Hippocampal formation (tissue), 2 donors: Measurements from ENCODE around the gene CIAO2B.
"Not testable (repeated sequence)": the region's sequence is repeated elsewhere in the genome, so short reads cannot be mapped to it uniquely, and the experiment has no call there.

Experiments
- DNase-seq, 2 donors: peaks; one replicate each; lab custom pipeline; 2025; lab: John Stamatoyannopoulos, UW

The CIAO2B gene

DNA sequence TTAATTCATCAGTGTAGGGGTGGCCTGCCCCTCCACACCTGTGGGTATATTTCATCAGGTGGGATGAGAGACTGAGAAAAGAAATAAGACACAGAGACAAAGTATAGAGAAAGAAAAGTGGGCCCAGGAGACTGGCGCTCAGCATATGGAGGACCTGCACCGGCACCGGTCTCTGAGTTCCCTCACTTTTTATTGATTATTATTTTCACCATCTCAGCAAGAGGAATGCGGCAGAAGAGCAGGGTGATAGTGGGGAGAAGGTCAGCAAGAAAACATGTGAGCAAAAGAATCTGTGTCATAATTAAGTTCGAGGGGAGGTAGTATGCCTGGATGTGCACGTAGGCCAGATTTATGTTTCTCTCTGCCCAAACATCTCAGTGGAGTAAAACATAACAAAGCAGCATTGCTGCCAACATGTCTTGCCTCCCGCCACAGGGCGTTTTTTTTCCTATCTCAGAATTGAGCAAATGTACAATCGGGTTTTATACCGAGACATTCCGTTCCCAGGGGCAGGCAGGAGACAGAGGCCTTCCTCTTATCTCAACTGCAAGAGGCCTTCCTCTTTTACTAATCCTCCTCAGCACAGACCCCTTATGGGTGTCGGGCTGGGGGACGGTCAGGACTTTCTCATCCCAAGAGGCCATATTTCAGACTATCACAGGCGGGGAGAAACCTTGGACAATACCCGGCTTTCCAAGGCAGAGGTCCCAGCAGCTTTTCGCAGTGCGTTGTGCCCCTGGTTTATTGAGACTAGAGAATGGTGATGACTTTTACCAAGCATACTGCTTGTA is 21.4 kb upstream of the CIAO2B start:
- not testable (repeated sequence) for DNase-seq

DNA sequence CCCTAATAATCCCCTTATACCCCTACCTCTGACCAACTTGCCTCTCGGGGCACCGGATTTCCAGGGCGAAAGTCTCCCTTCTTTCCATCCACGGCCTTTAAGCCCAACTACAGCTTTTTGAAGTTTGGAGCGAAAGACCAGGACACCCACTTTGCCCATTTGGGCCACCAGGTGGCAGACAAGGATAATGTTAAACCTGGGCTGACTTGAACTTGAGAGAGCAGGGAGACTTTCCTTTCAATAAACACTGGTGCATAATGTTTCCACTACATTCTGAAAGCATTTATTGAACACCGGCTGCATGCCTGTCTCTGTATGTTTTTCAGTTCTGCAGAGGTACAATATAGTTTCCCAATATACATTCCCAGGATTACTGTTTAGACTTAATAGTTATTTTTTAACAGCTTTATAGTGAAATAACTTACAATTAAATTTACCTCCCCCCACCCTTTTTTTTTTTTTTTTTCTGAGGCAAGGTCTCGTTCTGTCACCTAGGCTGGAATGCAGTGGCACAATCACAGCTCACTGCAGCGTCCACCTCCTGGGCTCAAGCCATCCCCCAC is 20.0 kb upstream of the CIAO2B start:
- DNase-seq = peak; percentile 52 to 70

DNA sequence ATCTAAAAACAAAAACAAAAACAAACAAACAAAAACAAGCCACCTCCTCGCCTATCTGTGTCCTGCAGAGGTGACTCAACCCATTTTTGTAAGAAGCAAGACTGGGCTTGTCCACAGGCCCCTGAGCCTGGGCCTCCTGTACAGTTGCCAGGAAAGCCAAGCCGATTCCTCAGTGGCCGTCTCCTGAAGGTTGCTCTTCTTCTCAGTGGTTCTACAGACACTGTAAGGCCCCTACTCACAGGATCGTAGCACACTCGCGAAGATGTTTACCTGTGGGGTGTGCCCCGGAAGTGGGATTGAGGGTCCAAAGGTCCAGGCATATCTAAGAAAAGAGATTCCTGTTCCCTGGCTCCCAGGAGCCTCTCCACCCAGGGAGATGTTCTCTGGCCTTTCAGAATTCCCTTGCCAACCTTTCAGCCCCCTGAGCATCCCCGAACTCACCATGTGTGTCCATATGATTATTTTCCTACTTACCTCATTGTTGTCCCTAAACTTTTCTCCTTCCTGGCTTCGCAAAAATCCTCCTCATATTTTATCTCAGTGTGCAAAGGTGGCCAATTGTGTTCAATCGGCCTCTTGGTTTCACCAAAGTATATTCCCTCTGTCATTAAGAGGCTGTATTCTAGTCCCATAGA is 19.4 kb upstream of the CIAO2B start:
- no peak for DNase-seq

DNA sequence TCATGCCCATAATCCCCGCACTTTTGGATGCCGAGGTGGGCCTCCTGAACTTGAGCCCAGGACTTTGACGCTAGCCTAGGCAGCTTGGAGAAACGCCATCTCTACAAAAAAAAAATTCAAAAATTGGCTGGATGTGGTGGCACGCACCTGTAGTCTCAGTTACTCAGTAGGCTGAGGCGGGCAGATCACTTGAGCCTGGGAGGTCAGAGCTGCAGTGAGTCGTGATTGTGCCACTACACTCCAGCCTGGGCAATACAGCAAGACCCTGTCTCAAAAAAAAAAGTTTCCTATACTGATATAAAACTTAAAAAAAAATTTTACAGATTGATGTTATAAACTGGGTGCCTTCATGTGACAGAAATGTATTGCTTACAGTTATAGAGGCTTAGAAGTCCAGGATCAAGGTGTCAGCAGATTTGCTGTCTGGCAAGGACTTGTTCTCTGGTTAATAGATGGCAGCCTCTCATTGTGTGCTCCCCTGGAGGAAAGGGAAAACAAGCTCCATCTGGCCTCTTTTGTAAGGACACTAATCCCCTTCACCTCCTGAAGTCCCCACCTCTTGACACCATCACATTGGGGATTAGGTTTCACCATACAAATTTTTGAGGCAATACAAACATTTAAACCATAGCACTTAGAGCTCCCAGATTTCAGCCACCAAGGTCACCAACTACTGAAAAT is 18.4 kb upstream of the CIAO2B start:
- DNase-seq = no peak

DNA sequence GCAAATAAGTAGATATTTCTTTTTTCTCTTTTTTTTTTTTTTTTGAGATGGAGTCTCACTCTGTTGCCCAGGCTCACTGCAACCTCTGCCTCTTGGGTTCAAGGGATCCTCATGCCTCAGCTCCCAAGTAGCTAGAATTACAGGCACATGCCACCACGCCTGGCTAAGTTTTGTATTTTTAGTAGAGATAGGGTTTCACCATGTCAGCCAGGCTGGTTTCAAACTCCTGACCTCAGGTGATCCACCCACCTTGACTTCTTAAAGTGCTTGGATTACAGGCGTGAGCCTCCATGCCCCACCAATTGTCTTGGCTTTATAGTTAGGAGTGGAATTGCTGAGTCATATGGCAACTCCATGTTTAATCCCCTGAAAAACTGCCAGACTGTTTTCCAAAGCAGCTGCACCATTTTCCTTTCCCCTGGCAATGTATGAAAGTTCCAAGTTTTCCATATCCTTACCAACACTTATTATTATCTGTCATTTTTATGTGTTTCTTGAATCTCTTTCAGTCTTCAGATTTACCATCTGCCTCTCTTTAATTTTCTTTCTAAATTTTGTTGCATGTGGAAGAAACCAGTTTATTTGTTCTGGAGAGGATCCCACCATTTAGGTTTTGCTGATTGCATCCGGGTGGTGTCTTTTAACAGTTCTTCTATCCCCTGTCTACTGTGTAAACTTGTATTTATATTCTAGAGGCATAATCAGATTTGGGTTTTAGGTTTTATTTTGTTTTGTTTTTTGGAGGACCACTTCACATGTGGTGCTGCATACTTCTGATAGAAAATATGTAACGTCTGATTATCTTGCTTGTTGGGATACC is 17.0 kb upstream of the CIAO2B start:
- DNase-seq = no peak

DNA sequence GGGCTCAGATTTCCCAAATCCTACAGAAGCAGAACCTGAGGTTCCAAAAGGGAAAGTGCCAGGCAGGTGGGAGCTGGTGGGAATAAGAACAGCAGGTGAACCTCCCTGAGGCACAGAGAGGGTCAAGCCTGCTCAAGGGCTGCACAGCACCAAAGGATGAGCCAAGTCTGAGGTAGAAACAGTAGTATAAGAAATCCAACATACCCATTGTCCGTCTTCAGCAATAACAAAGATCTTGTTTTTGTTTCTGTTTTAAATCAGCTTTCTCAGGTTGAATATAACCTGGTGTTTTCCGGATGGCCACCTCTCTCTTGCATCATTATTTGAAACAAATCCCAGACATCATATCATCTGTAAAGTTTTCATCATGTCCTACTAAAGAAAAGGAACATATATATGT is 16.2 kb upstream of the CIAO2B start:
- no peak for DNase-seq

DNA sequence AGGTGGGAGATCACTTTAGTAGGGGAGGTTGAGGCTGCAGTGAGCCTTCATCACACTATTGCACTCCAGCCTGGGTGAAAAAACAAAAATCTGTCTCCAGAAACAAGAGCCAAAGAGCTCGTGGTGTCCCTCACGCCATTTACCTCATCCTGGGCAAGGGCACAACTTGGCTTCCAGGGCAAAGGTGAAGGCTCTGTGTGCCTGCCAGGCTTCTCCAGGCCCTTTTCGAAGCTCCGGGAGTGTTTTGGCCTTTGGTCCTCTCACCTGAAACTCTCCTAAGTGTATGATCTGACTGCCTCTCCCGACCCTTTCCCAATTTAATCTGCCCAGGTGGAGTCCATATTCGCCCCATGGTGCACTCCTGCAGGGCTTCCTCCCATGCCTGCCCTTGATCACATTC is 15.3 kb upstream of the CIAO2B start:
- no peak for DNase-seq

DNA sequence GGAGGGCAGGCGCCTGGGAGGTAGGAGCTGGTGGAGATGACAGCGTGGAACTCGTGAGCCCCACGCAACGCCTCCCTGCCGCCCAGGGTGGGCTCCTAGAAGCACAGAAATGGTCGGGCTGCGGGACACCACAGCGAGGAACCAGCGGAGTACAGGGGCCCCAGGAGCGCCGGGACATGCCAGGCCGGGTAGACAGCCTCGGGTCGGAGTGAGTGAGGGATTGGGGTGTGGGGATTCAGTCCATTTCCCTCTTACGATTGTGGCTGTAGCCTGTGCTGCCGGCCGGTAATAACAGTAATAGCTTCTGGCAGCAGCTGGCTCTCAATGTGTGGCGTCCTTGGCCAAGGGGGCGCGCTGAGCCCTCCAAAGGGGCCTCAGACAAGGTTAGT is 14.6 kb upstream of the CIAO2B start:
- no peak for DNase-seq

DNA sequence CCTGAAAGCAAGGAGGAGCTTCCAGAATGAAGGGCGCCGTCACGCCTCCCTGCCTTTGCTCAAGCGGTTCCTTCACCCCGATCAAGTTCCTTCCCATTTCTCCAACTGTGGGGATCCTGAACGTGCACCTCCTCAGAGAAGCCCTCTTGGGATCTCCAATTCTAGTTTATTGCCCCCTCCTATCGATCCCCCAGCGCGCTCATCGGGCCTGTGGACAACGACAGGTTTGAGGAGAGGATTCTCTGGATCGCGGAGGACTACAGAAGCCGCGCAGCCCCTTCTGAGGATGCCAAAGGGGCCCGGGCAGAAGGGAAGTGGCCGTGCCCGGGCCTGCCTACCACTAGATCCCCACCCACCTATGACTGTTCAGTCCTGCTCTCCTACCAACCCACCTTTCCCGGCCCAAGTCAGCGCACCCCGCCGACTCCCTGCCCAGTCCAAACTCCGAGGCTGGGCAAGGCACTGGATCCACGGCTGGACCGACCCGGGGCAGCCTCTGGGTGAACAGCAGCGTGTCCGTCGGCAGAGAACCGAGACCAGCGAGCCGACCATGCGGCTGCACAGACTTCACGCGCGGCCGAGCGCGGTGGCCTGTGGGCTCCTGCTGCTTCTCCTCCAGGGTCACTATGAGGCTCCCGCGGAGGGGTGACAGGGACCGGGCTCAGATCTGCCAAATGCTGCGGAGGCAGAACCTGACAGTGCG is 14.1 kb upstream of the CIAO2B start:
- DNase-seq = no peak

DNA sequence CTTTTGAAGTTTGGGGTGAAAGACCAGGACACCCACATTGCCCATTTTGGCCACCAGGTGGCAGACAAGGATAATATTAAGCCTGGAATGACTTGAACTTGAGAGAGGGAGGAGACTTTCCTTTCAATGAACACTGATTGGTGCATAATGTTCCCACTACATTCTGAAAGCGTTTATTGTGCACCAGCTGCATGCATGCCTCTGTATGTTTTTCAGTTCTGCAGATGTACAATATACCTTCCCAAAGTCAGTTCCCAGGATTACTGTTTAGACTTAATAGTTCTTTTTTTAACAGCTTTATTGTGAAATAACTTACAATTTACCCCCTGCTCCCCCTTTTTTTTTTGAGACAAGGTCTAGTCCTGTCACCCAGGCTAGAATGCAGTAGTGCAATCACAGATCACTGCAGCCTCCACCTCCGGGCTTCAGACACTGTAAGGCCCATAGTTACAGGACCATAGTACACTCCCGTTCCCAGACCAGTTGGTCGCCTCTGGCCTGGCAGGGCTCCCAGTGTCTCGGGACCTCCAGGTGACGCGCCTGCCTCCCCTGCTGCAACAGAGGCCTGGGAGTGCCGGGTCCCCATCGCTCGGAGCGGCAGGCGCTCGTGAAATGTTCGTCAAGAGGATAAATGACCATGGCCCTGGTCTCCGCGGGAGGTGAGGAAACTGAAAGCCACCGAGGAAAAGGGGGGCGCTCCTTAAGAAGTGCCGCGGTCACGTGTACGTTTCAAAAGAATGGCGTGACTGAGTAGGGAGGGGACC is 13.3 kb upstream of the CIAO2B start:
- DNase-seq = peak; percentile 66 to 89

DNA sequence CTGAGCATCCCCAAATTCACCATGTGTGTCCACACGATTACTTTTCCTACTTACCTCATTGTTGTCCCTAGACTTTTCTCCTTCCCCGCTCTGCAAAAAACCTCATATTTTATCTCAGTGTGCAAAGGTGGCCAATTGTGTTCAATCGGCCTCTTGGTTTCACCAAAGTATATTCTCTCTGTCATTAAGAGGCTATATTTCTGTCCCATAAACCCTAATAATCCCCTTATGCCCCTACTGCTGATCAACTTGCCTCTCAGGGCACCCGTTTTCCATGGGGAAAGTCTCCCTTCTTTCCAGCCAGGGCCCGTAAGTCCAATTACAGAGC is 12.7 kb upstream of the CIAO2B start:
- no peak for DNase-seq

DNA sequence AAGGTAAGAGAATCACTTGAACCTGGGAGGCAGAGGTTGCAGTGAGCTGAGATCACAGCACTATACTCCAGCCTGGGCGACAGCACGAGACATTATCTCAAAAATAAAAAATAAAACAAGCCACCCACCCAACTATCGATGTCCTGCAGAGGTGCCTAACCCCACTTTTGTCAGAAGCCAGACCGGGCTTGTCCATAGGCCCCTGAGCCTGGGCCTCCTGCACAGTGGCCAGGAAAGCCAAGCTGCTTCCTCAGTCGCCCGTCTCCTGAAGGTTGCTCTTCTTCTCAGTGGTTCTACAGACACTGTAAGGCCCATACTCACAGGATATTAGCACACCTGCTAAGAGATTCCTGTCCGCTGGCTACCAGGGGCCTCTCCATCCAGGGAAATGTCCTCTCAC is 12.3 kb upstream of the CIAO2B start:
- no peak for DNase-seq

DNA sequence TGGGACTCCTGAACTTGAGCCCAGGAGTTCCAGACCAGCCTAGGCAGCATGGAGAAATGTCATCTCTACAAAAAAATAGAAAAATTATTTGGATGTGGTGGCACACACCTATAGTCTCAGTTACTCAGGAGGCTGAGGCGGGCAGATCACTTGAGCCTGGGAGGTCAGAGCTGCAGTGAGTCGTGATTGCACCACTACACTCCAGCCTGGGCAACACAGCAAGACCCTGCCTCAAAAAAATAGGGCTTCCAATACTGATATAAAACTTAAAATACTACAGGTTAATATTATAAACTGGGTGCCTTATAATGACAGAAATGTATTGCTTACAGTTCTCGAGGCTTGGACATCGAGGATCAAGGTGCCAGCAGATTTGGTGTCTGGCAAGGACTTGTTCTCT is 11.7 kb upstream of the CIAO2B start:
- no peak for DNase-seq

DNA sequence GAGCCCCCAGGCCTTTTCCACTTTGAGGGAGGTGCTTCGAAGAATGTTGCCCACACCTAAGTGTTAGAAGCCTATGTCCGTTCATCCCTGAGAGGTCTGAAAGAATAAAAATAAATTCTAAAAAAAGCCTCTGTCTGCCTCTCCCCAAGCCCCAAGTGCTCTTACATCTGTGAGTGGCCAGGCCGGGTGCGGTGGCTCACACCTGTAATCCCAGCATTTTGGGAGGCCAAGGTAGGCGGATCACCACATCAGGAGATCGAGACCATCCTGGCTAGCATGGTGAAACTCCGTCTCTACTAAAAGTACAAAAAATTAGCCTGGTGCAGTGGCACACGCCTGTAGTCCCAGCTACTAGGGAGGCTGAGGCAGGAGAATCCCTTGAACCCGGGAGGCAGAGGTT is 10.8 kb upstream of the CIAO2B start:
- DNase-seq = not testable (repeated sequence)

DNA sequence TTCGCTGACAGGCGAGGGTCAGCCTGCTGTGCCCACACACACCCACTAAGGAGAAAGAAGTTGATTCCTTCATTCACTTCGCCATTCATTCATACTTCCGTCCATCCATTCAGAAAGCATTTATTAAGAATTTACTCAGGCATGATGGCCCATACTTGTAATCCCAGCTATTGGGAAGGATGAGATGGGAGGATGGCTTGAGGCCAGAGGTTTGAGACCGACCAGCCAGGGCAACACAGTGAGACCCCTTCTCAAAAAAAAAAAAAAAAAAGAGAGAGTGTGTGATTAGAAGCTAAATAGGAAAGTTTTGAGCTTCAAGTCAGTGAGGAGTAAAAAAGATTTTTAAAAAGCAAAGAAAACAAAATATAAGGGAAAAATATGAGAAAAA is 9.8 kb upstream of the CIAO2B start:
- no peak for DNase-seq

DNA sequence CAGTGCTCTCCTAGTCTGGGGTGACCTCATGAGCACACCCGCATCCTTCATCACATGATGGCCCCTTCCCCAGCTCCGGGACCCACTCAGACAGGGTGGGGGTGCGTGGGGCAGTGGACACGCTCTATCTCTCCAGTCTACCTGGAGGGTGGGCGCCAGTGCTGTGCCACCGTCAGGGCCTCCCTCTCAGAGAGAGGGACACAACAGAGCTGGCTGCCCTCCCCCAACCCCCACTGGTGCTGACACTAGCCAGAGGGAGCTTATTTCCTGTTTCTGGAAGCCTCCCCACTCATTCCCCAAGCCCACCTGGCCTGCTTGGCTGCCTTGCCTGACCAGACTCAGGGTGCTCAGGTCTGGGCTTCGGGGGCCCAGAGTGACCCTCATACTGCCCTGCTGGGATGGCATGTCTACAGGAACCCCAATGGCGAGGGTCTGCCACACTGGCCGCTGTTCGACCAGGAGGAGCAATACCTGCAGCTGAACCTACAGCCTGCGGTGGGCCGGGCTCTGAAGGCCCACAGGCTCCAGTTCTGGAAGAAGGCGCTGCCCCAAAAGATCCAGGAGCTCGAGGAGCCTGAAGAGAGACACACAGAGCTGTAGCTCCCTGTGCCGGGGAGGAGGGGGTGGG is 9.3 kb upstream of the CIAO2B start:
- DNase-seq = no peak

DNA sequence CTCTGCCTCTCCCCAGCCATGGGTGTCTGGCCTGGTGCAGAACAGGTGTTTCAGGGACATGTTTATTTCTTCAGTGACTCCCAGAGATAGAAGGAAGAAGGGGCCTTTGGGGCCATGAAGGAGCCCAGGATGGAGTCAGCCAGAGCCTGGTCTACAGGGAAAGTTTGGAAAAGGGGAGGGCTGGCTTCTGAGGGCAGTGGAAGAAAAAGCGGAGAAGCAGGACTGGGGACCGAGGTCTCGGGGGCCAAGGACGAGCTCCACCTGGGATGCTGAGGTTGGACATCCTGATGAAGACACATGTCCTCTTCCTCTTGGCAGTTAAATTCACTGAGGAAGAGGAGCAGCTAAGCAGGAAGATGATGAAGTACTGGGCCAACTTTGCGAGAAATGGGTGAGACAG is 8.8 kb upstream of the CIAO2B start:
- no peak for DNase-seq

DNA sequence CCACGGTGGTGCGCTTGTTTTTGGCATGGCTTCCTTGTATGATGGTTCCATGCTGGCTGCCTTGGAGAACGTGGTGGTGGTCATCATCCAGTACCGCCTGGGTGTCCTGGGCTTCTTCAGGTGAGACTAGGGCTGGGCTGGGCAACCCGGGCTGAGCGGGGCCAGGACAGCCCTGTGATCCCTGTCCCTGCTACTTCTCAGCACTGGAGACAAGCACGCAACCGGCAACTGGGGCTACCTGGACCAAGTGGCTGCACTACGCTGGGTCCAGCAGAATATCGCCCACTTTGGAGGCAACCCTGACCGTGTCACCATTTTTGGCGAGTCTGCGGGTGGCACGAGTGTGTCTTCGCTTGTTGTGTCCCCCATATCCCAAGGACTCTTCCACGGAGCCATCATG is 6.0 kb upstream of the CIAO2B start:
- DNase-seq = no peak

DNA sequence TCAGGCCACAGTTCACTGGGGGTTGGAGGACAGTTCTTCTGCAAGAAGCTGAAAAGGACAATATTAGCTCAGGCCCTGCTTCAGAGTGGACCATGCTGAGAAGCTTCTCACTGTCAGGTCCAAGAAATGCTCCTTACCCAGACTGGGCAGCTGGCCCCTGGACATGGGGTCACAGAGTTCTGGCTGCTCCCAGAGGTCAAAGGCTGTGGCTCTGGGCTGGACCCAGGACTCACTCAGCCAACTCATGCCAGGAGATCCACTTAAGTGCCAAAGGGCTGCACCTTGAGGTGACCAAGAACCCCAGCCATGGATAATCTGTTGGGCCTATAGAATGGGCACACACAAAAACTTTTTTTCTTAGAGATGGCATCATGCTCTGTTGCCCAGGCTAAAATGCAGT is 5.2 kb upstream of the CIAO2B start:
- no peak for DNase-seq

DNA sequence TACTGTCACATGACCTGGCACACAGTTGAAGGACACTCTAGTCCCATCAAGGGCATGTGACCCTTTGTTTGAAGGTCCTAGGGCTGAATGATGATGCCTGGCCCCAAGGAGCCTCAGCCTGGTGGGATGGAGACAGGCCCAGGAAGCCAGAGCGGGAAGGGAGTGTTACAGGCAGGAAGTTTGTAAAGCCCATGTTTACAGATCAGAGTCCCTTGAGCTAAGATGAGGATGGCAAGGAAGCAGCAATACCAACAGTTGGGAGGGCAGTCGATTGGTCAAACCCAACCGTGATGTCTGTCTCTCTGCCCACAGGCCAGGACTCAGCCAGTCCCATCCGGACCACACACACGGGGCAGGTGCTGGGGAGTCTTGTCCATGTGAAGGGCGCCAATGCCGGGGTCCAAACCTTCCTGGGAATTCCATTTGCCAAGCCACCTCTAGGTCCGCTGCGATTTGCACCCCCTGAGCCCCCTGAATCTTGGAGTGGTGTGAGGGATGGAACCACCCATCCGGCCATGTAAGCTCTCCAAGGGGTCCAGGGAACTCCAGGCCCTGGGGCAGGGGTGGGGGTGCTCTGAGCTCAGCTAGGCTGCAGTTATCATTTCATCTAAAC is 3.6 kb upstream of the CIAO2B start:
- no peak for DNase-seq
